Upper lobe of right lung (tissue), 1 donor: Measurements from ENCODE around the gene UBL4B. TPM values are rescaled to one million over a fixed set of nuclear protein-coding genes. Genes with fewer than 3 reads are reported as not detected.

ENCODE experiments used
- ATAC-seq: fragments of 200-7000 bp; cut with Tn5 transposase; one replicate; pipeline ENCODE4 v1.9.1; 2020; ENCODE audit warnings: mild to moderate bottlenecking, moderate library complexity
- DNase-seq: peaks from one replicate; pipeline ENCODE4 v3.0.0-alpha.2; 2020
- H3K27ac ChIP-seq: fragments of 200-600 bp; one replicate; pipeline ENCODE4 v1.8.0; 2022
- H3K27me3 ChIP-seq: fragments of 200-600 bp; one replicate; pipeline ENCODE4 v1.8.0; 2022; ENCODE audit warnings: mild to moderate bottlenecking
- H3K36me3 ChIP-seq: fragments of 200-600 bp; one replicate; pipeline ENCODE4 v1.8.0; 2022
- H3K4me1 ChIP-seq: fragments of 200-600 bp; one replicate; pipeline ENCODE4 v1.8.0; 2022
- H3K4me3 ChIP-seq: fragments of 200-600 bp; one replicate; pipeline ENCODE4 v1.8.0; 2022; ENCODE audit warnings: mild to moderate bottlenecking
- H3K9me3 ChIP-seq: fragments of 200-600 bp; one replicate; pipeline ENCODE4 v1.8.0; 2022
- intact Hi-C: fragments of 100-400 bp; cut with DNase I; formaldehyde crosslinking; loops from one replicate; pipeline ENCODE4 v1.11.0; 2022
- total RNA-seq: library from RNA; stranded (reverse); fragmentation: NEBNext Ultra II Directional; extraction: Animal tissue kit (Norgen Biotek cat#: 25700); gene quantifications from one replicate; pipeline ENCODE4 v1.2.1, GENCODE V29; 2021
- TF ChIP-seq, protein P1 (sequence below): fragments of 200-600 bp; IDR thresholded peaks from one replicate; pipeline ENCODE4 v1.8.0; 2022; ENCODE audit warnings: antibody characterized with exemption
- donor health status: DM: no; HTN: yes; CAD: no; lungs with severe emphysema.

The UBL4B gene
- total RNA-seq, 1 donor from 2014 or later = not detected

DNA sequence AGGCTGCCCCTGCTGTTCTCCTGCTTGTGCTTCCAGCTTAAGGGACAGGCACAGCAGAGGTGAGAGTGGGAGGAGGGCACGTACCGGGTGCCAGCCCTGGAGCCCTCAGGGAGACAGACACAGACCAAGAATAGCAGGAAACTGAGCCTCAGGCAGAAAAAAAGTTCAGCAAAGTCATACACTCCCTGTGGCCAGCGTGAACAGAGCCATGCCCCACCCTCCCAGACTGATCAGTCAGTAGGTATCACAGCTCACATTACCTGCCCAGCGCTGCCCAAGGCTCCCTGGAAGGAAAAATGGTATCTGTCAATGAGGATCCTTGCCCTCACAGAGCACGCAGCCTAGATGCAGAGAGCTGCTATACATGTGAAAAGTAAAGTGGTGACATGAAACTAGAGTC lies 1.3 kb downstream of the UBL4B start:
- no peak overlapping the region for H3K27ac ChIP-seq
- TF ChIP-seq, protein P1, sequence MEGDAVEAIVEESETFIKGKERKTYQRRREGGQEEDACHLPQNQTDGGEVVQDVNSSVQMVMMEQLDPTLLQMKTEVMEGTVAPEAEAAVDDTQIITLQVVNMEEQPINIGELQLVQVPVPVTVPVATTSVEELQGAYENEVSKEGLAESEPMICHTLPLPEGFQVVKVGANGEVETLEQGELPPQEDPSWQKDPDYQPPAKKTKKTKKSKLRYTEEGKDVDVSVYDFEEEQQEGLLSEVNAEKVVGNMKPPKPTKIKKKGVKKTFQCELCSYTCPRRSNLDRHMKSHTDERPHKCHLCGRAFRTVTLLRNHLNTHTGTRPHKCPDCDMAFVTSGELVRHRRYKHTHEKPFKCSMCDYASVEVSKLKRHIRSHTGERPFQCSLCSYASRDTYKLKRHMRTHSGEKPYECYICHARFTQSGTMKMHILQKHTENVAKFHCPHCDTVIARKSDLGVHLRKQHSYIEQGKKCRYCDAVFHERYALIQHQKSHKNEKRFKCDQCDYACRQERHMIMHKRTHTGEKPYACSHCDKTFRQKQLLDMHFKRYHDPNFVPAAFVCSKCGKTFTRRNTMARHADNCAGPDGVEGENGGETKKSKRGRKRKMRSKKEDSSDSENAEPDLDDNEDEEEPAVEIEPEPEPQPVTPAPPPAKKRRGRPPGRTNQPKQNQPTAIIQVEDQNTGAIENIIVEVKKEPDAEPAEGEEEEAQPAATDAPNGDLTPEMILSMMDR = no peak
- DNase-seq (no peak), ATAC-seq (no peak)
- intact Hi-C loops = no loop called here
- no peaks in the 10 kb centered on the region for H3K36me3 ChIP-seq
- H3K27me3 ChIP-seq = peaks cover 14% of the 10 kb centered on the region
- no peaks in the 10 kb centered on the region for H3K9me3 ChIP-seq
- no peak overlapping the region for H3K4me3 ChIP-seq
- no peaks in the 10 kb centered on the region for H3K4me1 ChIP-seq

DNA sequence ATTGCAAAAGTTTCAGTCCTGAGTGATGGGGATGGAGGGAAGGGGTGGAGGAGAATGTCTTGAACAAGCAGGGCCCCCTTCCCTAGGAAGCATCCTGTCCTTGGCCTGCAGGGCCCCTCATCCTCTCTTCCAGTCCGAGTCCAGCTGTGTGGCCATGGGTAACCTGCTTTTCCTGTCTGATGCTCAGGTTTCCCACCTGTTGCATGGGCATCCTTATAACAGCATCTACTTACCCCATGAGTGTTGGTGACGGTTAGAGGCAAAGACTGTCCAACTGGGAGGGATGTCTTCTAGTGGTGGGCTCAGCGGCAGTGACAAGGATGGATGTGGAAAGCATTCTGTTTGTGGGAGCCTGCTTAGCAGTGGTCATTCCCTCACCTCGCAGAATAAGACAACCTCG lies 1.9 kb downstream of the UBL4B start:
- Histone ChIP-seq H3K4me3 (no peak overlapping the region), H3K36me3 (no peaks in the 10 kb centered on the region), H3K9me3 (no peaks in the 10 kb centered on the region), H3K27ac (no peak overlapping the region), H3K4me1 (no peaks in the 10 kb centered on the region), H3K27me3 (peaks cover 14% of the 10 kb centered on the region)
- DNase-seq (no peak), ATAC-seq (no peak)
- intact Hi-C loops = no loop called here
- TF ChIP-seq, protein P1 = no peak

DNA sequence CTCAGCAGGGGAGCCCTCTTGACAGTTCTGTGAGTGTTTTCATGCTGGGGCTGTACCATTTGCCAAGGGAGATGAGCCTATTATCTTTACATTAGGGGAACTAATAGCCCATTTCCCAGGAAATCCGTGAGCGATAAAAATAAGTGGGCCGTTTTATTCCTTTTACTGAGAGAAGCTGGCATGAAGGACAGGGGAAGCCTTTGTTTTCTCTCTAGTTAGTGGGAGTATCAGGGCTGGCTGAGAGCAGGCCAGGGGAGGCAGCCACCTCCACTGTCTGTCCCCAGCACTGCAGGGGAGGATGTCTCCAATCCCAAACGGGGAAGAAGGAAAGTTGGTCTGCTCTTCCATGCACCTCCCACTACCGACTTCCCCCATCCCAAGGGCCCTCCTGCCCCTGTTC lies 2.5 kb downstream of the UBL4B start:
- Histone ChIP-seq H3K4me1 (no peaks in the 10 kb centered on the region), H3K9me3 (no peaks in the 10 kb centered on the region), H3K4me3 (no peak overlapping the region), H3K36me3 (no peaks in the 10 kb centered on the region), H3K27me3 (peaks cover 14% of the 10 kb centered on the region), H3K27ac (no peak overlapping the region)
- intact Hi-C loops = no loop called here
- TF ChIP-seq, protein P1 = no peak
- DNase-seq (no peak), ATAC-seq (no peak)

DNA sequence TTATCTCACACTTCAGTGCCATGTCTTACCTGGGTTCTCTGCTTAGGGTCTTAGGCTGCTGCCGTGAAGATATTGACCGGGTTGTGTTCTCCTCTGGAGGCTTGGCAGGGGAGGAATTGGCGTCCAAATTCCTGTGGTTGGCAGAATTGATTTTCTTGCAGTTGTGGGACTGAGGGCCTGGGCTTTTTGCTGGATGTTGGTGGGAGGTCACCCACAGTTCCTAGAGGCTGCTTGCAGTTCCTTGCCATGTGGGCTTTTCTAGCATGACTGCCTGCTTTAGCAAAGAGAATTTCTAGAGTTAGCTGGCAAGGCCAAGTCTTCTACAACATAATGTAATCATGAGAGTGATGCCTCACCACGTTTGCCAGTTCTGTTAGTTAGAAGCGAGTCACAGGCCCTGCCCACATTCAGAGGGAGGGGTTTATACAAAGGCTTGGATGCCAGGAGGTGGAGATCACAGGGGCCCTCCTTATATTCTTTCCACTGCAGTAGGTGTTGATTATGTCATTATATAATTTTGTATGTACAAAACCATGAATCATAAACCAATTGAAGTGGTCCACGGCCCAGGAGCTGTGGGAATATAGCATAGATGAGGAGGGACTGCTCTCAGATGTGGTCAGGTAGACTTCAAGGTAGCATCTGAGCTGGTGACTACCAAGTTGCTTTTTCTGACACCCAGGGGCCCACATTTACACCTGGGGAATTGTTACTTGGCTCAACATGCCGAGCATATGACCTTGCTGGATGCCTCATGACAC lies 6.6 kb downstream of the UBL4B start:
- no peaks in the 10 kb centered on the region for H3K36me3 ChIP-seq

DNA sequence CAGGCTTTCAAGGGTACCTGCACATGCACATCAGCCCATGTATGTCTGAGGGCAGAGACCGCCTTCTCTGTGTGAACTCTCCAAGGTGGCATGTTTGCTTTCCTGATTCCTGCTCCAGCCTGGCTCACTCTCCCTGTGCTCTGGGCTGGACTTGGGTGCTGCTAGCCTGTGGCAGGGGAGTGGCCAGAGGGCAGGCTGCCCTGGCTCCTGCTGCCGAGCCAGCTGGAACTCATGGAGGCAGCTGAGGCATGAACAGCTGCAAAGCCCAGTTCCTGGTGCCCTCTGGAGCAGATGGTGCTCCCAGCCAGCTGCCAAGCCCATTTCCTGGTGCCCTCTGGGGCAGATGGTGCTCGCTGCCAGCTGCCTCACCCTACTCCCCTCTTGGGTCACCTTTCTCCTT lies 7.6 kb downstream of the UBL4B start:
- DNase-seq = no peak
- no peaks in the 10 kb centered on the region for H3K4me1 ChIP-seq
- peaks cover 14% of the 10 kb centered on the region for H3K27me3 ChIP-seq
- TF ChIP-seq, protein P1 = no peak
- H3K27ac ChIP-seq = no peak overlapping the region
- no peak overlapping the region for H3K4me3 ChIP-seq
- ATAC-seq = no peak
- H3K36me3 ChIP-seq = no peaks in the 10 kb centered on the region
- intact Hi-C loops = no loop called here
- H3K9me3 ChIP-seq = no peaks in the 10 kb centered on the region

More for the DNA sequence above, 6.6 kb downstream of the UBL4B start:
- ATAC-seq (no peak), DNase-seq (no peak)
- intact Hi-C loops = no loop called here
- Histone ChIP-seq H3K27ac (no peak overlapping the region), H3K9me3 (no peaks in the 10 kb centered on the region), H3K4me1 (no peaks in the 10 kb centered on the region), H3K4me3 (no peak overlapping the region), H3K27me3 (peaks cover 14% of the 10 kb centered on the region)
- TF ChIP-seq, protein P1 = no peak
